HG03575 (cell line): ENCODE results near the gene DSCAML1.

Experiments
- ATAC-seq: cut with Tn5 transposase; IDR thresholded peaks from one replicate; pipeline ENCODE4 v1.9.1; 2021; ENCODE audit not compliant: unreplicated experiment, insufficient number of reproducible peaks, low FRiP score; ENCODE audit errors: extremely low read depth

The DSCAML1 gene

DNA sequence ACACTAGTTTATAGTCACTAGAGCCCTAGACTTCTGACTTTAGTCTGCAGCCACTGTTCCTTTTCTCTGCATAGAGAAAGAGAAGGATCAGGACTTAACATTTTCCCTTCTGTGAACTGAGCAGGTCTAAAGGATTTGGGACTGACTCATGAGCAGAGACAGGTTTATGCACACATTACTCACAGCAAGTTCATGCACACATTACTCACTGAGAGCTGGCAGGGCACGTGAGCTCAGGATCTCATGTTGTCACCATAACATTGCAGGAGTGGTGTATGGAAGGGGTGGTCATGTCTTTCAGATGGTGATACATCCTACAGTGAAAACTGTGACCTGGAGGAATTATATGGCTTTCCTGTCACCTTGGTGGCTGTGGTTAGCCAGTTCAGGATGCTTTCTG is 413.0 kb downstream of the DSCAML1 start:
- ATAC-seq: no peak

DNA sequence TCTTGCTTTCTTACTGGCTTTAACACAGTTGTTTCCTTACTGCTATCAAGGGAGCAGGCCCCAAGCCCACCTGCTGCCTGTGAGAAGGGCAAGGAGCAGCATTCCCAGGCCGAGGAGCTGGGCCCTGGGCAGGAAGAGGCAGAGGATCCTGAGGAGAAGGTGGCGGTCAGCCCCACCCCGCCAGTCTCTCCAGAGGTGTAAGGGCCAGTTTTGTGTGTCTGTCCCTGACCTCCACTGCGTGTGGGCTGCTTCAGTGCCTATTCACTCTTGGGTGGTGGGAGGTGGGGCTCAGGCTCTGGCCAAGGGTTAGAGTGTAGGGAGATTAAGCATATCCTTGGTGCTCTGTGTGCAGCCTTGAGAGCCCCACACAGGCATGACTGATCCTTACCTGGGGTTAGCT is 414.3 kb downstream of the DSCAML1 start:
- no peak for ATAC-seq

GRCh38 chr11:117381481-117382387 is 415.3 kb downstream of the DSCAML1 start:
- no peak for ATAC-seq

GRCh38 chr11:117380676-117381075 is 416.3 kb downstream of the DSCAML1 start:
- no peak for ATAC-seq

- no peak for ATAC-seq
Measured at GRCh38 chr11:117378976-117379865, 417.8 kb downstream of the DSCAML1 start.
